GM13977 (cell line): ENCODE data around the gene TRPM2.

Source experiments
- DNase-seq: peaks from one replicate; pipeline ENCODE4 v3.0.0; 2012; ENCODE audit warnings: low spot score
- CTCF ChIP-seq: IDR thresholded peaks from 2 replicates; pipeline ENCODE4 v1.5.1; 2012; ENCODE audit warnings: mild to moderate bottlenecking, control low read depth; ENCODE audit not compliant: insufficient read depth; ENCODE audit errors: extremely low read depth, missing control alignments
- in situ Hi-C: fragments of 300-500 bp; cut with MboI; formaldehyde crosslinking; loops from one replicate; pipeline ENCODE4 v1.12.0; 2022; ENCODE audit warnings: low sequenced_read_pairs, low pct_unique_long_range_greater_than_20kb, mixed read lengths, inconsistent platforms; ENCODE audit not compliant: unreplicated experiment

The TRPM2 gene

GRCh38 chr21:44456915-44457736, 103.7 kb downstream of the TRPM2 start:
- in situ Hi-C loops, result loop anchor here (25.0 kb wide), 1 partner anchor 370 kb away; no protein-coding TSS in a partner anchor
- no peak for TF ChIP-seq CTCF

GRCh38 chr21:44458971-44459711, 105.7 kb downstream of the TRPM2 start:
- no peak for DNase-seq
- TF ChIP-seq CTCF, result no peak
- in situ Hi-C loops, result loop anchor here (25.0 kb wide), 1 partner anchor 372 kb away; no protein-coding TSS in a partner anchor

More at GRCh38 chr21:44456915-44457736, 103.7 kb downstream of the TRPM2 start:
- DNase-seq, result no peak

GRCh38 chr21:44459712-44460440, 106.5 kb downstream of the TRPM2 start:
- no peak for TF ChIP-seq CTCF
- no peak for DNase-seq
- in situ Hi-C loops, result loop anchor here (25.0 kb wide), 1 partner anchor 373 kb away; no protein-coding TSS in a partner anchor

- TF ChIP-seq CTCF, result no peak
- DNase-seq, result no peak
- in situ Hi-C loops, result loop anchor here (25.0 kb wide), 1 partner anchor 373 kb away; no protein-coding TSS in a partner anchor
These were observed 107.0 kb downstream of the TRPM2 start for GRCh38 chr21:44460441-44460755.

- DNase-seq, result no peak
- in situ Hi-C loops, result loop anchor here (25.0 kb wide), 1 partner anchor 374 kb away; no protein-coding TSS in a partner anchor
These were observed 107.6 kb downstream of the TRPM2 start for GRCh38 chr21:44461005-44461404.

More at GRCh38 chr21:44461005-44461404, 107.6 kb downstream of the TRPM2 start:
- no peak for TF ChIP-seq CTCF
